ENCODE measurements around the gene BAG5.
"Not testable (repeated sequence)": the region's sequence is repeated elsewhere in the genome, so short reads cannot be mapped to it uniquely, and the experiment has no call there.

Gene BAG5

GRCh38 chr14:103528587-103529382, 33.7 kb downstream of the BAG5 start, which contains the start of gene TRMT61A:
Gene TRMT61A (plus strand): TSS chr14:103529196. CDS start chr14:103529979, 783 bp downstream.
- Histone ChIP-seq H3K9ac (ENCODE audit: low read depth, low read length) (peak within 1 kb of the TSS; percentile 73), H3K4me3 (ENCODE audit: low read depth, low read length) (peak within 1 kb of the TSS; percentile 95), H3K4me1 (ENCODE audit: control insufficient read depth, insufficient read depth, low read length) (peaks cover 4% of the 10 kb centered on the region), H3K27me3 (ENCODE audit: control insufficient read depth, insufficient read depth, low read length) (peaks cover 9% of the 10 kb centered on the region), H3K9me3 (ENCODE audit: control insufficient read depth, insufficient read depth, low read length) (no peaks in the 10 kb centered on the region), H3K36me3 (ENCODE audit: control insufficient read depth, insufficient read depth, low read length) (peaks cover 16% of the 10 kb centered on the region)

- peak overlapping the region; percentile 67 for H3K4me3 ChIP-seq (ENCODE audit: low read depth, low read length)
- H3K4me1 ChIP-seq (ENCODE audit: control insufficient read depth, insufficient read depth, low read length): peaks cover 8% of the 10 kb centered on the region
- H3K9ac ChIP-seq (ENCODE audit: low read depth, low read length): peak overlapping the region; percentile 56
- peaks cover 16% of the 10 kb centered on the region for H3K36me3 ChIP-seq (ENCODE audit: control insufficient read depth, insufficient read depth, low read length)
- H3K27me3 ChIP-seq (ENCODE audit: control insufficient read depth, insufficient read depth, low read length): peaks cover 15% of the 10 kb centered on the region
- H3K9me3 ChIP-seq (ENCODE audit: control insufficient read depth, insufficient read depth, low read length): no peaks in the 10 kb centered on the region
These were observed 34.3 kb downstream of the BAG5 start for GRCh38 chr14:103528146-103528586.

GRCh38 chr14:103527408-103528145, 34.9 kb downstream of the BAG5 start:
- peaks cover 8% of the 10 kb centered on the region for H3K4me1 ChIP-seq (ENCODE audit: control insufficient read depth, insufficient read depth, low read length)

GRCh38 chr14:103526914-103527248, 35.6 kb downstream of the BAG5 start:
- no peaks in the 10 kb centered on the region for H3K9me3 ChIP-seq (ENCODE audit: control insufficient read depth, insufficient read depth, low read length)
- peaks cover 12% of the 10 kb centered on the region for H3K36me3 ChIP-seq (ENCODE audit: control insufficient read depth, insufficient read depth, low read length)
- no peak overlapping the region for H3K9ac ChIP-seq (ENCODE audit: low read depth, low read length)
- H3K4me3 ChIP-seq (ENCODE audit: low read depth, low read length): no peak overlapping the region
- peaks cover 8% of the 10 kb centered on the region for H3K4me1 ChIP-seq (ENCODE audit: control insufficient read depth, insufficient read depth, low read length)
- H3K27me3 ChIP-seq (ENCODE audit: control insufficient read depth, insufficient read depth, low read length): peaks cover 16% of the 10 kb centered on the region

More at GRCh38 chr14:103527408-103528145, 34.9 kb downstream of the BAG5 start:
- no peak overlapping the region for H3K4me3 ChIP-seq (ENCODE audit: low read depth, low read length)
- no peaks in the 10 kb centered on the region for H3K9me3 ChIP-seq (ENCODE audit: control insufficient read depth, insufficient read depth, low read length)
- peaks cover 12% of the 10 kb centered on the region for H3K36me3 ChIP-seq (ENCODE audit: control insufficient read depth, insufficient read depth, low read length)
- H3K27me3 ChIP-seq (ENCODE audit: control insufficient read depth, insufficient read depth, low read length): peaks cover 16% of the 10 kb centered on the region
- H3K9ac ChIP-seq (ENCODE audit: low read depth, low read length): no peak overlapping the region

- peaks cover 8% of the 10 kb centered on the region for H3K4me1 ChIP-seq (ENCODE audit: control insufficient read depth, insufficient read depth, low read length)
- H3K9ac ChIP-seq (ENCODE audit: low read depth, low read length): no peak overlapping the region
- H3K9me3 ChIP-seq (ENCODE audit: control insufficient read depth, insufficient read depth, low read length): no peaks in the 10 kb centered on the region
- no peak overlapping the region for H3K4me3 ChIP-seq (ENCODE audit: low read depth, low read length)
- peaks cover 16% of the 10 kb centered on the region for H3K27me3 ChIP-seq (ENCODE audit: control insufficient read depth, insufficient read depth, low read length)
- peaks cover 13% of the 10 kb centered on the region for H3K36me3 ChIP-seq (ENCODE audit: control insufficient read depth, insufficient read depth, low read length)
These were observed 36.1 kb downstream of the BAG5 start for GRCh38 chr14:103526247-103526913.

GRCh38 chr14:103525430-103526246, 36.8 kb downstream of the BAG5 start:
- not testable (repeated sequence) for H3K9me3 ChIP-seq (ENCODE audit: control insufficient read depth, insufficient read depth, low read length); H3K4me3 ChIP-seq (ENCODE audit: low read depth, low read length); H3K9ac ChIP-seq (ENCODE audit: low read depth, low read length); H3K4me1 ChIP-seq (ENCODE audit: control insufficient read depth, insufficient read depth, low read length)
- H3K27me3 ChIP-seq (ENCODE audit: control insufficient read depth, insufficient read depth, low read length): peaks cover 16% of the 10 kb centered on the region
- peaks cover 10% of the 10 kb centered on the region for H3K36me3 ChIP-seq (ENCODE audit: control insufficient read depth, insufficient read depth, low read length)

GRCh38 chr14:103524002-103524935, 38.2 kb downstream of the BAG5 start:
- Histone ChIP-seq H3K4me1 (ENCODE audit: control insufficient read depth, insufficient read depth, low read length) (peaks cover 8% of the 10 kb centered on the region), H3K36me3 (ENCODE audit: control insufficient read depth, insufficient read depth, low read length) (peaks cover 19% of the 10 kb centered on the region), H3K27me3 (ENCODE audit: control insufficient read depth, insufficient read depth, low read length) (peaks cover 16% of the 10 kb centered on the region), H3K9me3 (ENCODE audit: control insufficient read depth, insufficient read depth, low read length) (no peaks in the 10 kb centered on the region), H3K4me3 (ENCODE audit: low read depth, low read length) (peak overlapping the region; percentile 76), H3K9ac (ENCODE audit: low read depth, low read length) (no peak overlapping the region)

GRCh38 chr14:103523575-103523954, 38.9 kb downstream of the BAG5 start:
- peaks cover 21% of the 10 kb centered on the region for H3K36me3 ChIP-seq (ENCODE audit: control insufficient read depth, insufficient read depth, low read length)
- peaks cover 16% of the 10 kb centered on the region for H3K27me3 ChIP-seq (ENCODE audit: control insufficient read depth, insufficient read depth, low read length)
- H3K9ac ChIP-seq (ENCODE audit: low read depth, low read length): no peak overlapping the region
- peaks cover 8% of the 10 kb centered on the region for H3K4me1 ChIP-seq (ENCODE audit: control insufficient read depth, insufficient read depth, low read length)
- H3K9me3 ChIP-seq (ENCODE audit: control insufficient read depth, insufficient read depth, low read length): no peaks in the 10 kb centered on the region
- H3K4me3 ChIP-seq (ENCODE audit: low read depth, low read length): peak overlapping the region; percentile 76

- no peaks in the 10 kb centered on the region for H3K9me3 ChIP-seq (ENCODE audit: control insufficient read depth, insufficient read depth, low read length)
- peak within 1 kb of the TSS; percentile 73 for H3K9ac ChIP-seq (ENCODE audit: low read depth, low read length)
- H3K36me3 ChIP-seq (ENCODE audit: control insufficient read depth, insufficient read depth, low read length): peaks cover 21% of the 10 kb centered on the region
- peaks cover 5% of the 10 kb centered on the region for H3K4me1 ChIP-seq (ENCODE audit: control insufficient read depth, insufficient read depth, low read length)
- peaks cover 16% of the 10 kb centered on the region for H3K27me3 ChIP-seq (ENCODE audit: control insufficient read depth, insufficient read depth, low read length)
- peak within 1 kb of the TSS; percentile 76 for H3K4me3 ChIP-seq (ENCODE audit: low read depth, low read length)
These were observed 39.5 kb downstream of the BAG5 start, which contains the start of gene CKB for GRCh38 chr14:103522649-103523574. Gene CKB (minus strand): TSS chr14:103522830. CDS start chr14:103522493, 337 bp downstream.
